ENCODE results near the gene KCNQ1.

The KCNQ1 gene

GRCh38 chr11:2586087-2586792, 141.4 kb downstream of the KCNQ1 start:
- peak; percentile 1 for DNase-seq

- DNase-seq: no peak
These were observed 142.0 kb downstream of the KCNQ1 start for GRCh38 chr11:2586793-2587131.

GRCh38 chr11:2587132-2587930, 142.5 kb downstream of the KCNQ1 start:
- peak; percentile 1 for DNase-seq

- DNase-seq: peak; percentile 0
These were observed 143.4 kb downstream of the KCNQ1 start for GRCh38 chr11:2587976-2588748.

- no peak for DNase-seq
These were observed 144.2 kb downstream of the KCNQ1 start for GRCh38 chr11:2588809-2589537.

GRCh38 chr11:2589538-2589934, 144.7 kb downstream of the KCNQ1 start:
- DNase-seq: no peak

GRCh38 chr11:2590131-2590964, 145.5 kb downstream of the KCNQ1 start:
- peak; percentile 0 for DNase-seq

- no peak for DNase-seq
These were observed 146.4 kb downstream of the KCNQ1 start for GRCh38 chr11:2590965-2591754.

- DNase-seq: no peak
These were observed 147.0 kb downstream of the KCNQ1 start for GRCh38 chr11:2591805-2592204.

- DNase-seq: no peak
These were observed 148.0 kb downstream of the KCNQ1 start for GRCh38 chr11:2592559-2593392.

- no peak for DNase-seq
These were observed 148.7 kb downstream of the KCNQ1 start for GRCh38 chr11:2593393-2593950.

- DNase-seq: no peak
These were observed 149.5 kb downstream of the KCNQ1 start for GRCh38 chr11:2594267-2594666.

- no peak for DNase-seq
These were observed 150.4 kb downstream of the KCNQ1 start for GRCh38 chr11:2595204-2595603.

GRCh38 chr11:2599561-2600189, 154.9 kb downstream of the KCNQ1 start:
- DNase-seq: no peak

- DNase-seq: no peak
These were observed 164.5 kb downstream of the KCNQ1 start for GRCh38 chr11:2609345-2609744.

- DNase-seq: no peak
These were observed 168.2 kb downstream of the KCNQ1 start for GRCh38 chr11:2612884-2613571.

GRCh38 chr11:2621894-2622293, 177.1 kb downstream of the KCNQ1 start:
- no peak for DNase-seq

- DNase-seq: no peak
These were observed 180.4 kb downstream of the KCNQ1 start for GRCh38 chr11:2625183-2625582.

GRCh38 chr11:2630679-2631078, 185.9 kb downstream of the KCNQ1 start:
- DNase-seq: no peak

Data from activated naive CD4-positive, alpha-beta T cell treated with Interleukin-2 at 50 U/mL for 16 hours (primary cell).